ENCODE data around the gene DENND4C. TPM values are rescaled to one million over a fixed set of nuclear protein-coding genes. Genes with fewer than 3 reads are reported as not detected.

The DENND4C gene
- total RNA-seq, 2 donors from 2014 or later = 81.1 to 88.2 TPM

GRCh38 chr9:19320495-19320894 is 90.0 kb downstream of the DENND4C start:
- Histone ChIP-seq H3K9me3 (no peaks in the 10 kb centered on the region), H3K27ac (no peak overlapping the region), H3K36me3 (peaks cover 4% of the 10 kb centered on the region), H3K4me1 (ENCODE audit: control insufficient read depth in 1 of 2, low read depth in 2 of 2) (no peaks in the 10 kb centered on the region), H3K4me3 (no peak overlapping the region), H3K27me3 (replicated peaks; ENCODE audit: insufficient read depth) (no peaks in the 10 kb centered on the region)
- TF ChIP-seq CTCF (IDR thresholded peaks at IDR 0.05) = no peak
- DNase-seq (ENCODE audit: low spot score) (no peak), ATAC-seq (ENCODE audit: insufficient number of reproducible peaks, low FRiP score, low read depth) (no peak)

DNA sequence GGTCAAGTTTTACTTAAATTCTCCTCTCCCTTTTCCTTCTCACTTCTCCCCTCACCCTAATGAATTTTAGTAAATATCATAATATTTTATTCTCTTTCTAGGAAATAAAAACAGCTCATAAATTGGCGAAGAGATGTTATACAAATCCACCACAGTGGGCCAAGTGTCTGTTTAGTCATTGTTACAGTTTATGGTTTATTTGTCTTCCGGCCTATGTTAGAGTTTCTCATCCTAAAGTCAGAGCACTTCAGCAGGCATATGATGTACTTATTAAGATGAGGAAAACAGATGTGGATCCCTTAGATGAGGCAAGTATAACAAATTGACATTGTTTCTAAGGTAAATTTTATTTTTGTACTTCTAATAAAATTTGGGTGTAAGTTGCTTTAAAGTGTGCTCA is 101.4 kb downstream of the DENND4C start:
- Histone ChIP-seq H3K36me3 (peaks cover 15% of the 10 kb centered on the region), H3K4me1 (ENCODE audit: control insufficient read depth in 1 of 2, low read depth in 2 of 2) (no peaks in the 10 kb centered on the region), H3K9me3 (no peaks in the 10 kb centered on the region), H3K27me3 (replicated peaks; ENCODE audit: insufficient read depth) (no peaks in the 10 kb centered on the region), H3K27ac (no peak overlapping the region), H3K4me3 (no peak overlapping the region)
- no peak for TF ChIP-seq CTCF (IDR thresholded peaks at IDR 0.05)
- no peak for DNase-seq (ENCODE audit: low spot score)
- no peak for ATAC-seq (ENCODE audit: insufficient number of reproducible peaks, low FRiP score, low read depth)

- H3K27ac ChIP-seq = no peak overlapping the region
- H3K36me3 ChIP-seq = peaks cover 10% of the 10 kb centered on the region
- TF ChIP-seq CTCF (IDR thresholded peaks at IDR 0.05) = no peak
- H3K4me3 ChIP-seq = no peak overlapping the region
- ATAC-seq (ENCODE audit: insufficient number of reproducible peaks, low FRiP score, low read depth) (no peak), DNase-seq (ENCODE audit: low spot score) (no peak)
- H3K27me3 ChIP-seq (replicated peaks; ENCODE audit: insufficient read depth) = no peaks in the 10 kb centered on the region
- H3K9me3 ChIP-seq = no peaks in the 10 kb centered on the region
- H3K4me1 ChIP-seq (ENCODE audit: control insufficient read depth in 1 of 2, low read depth in 2 of 2) = no peaks in the 10 kb centered on the region
Observed at GRCh38 chr9:19336166-19336565, 105.7 kb downstream of the DENND4C start.

DNA sequence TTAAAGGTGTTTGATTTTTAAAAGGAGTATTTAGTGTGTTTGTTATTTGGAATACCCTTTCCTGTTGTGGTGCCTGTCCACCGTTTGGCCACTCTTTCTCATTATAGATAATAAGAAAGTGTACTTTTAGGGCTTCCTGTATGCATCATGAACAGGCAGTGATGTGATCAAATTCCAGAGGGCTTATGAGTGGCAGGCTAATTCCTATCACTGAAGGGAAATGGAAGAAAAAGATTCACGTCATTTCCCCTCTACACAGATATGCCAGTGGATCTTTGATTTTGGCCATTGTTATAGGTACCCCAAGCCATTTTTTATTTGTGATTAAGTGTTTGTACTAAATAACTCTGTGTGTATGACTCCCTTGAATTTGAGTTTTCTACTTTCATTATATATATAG is 112.5 kb downstream of the DENND4C start:
- TF ChIP-seq CTCF (IDR thresholded peaks at IDR 0.05) = no peak
- H3K9me3 ChIP-seq = no peaks in the 10 kb centered on the region
- no peak for ATAC-seq (ENCODE audit: insufficient number of reproducible peaks, low FRiP score, low read depth)
- no peak overlapping the region for H3K4me3 ChIP-seq
- H3K27ac ChIP-seq = no peak overlapping the region
- H3K4me1 ChIP-seq (ENCODE audit: control insufficient read depth in 1 of 2, low read depth in 2 of 2) = no peaks in the 10 kb centered on the region
- peaks cover 19% of the 10 kb centered on the region for H3K36me3 ChIP-seq
- no peaks in the 10 kb centered on the region for H3K27me3 ChIP-seq (replicated peaks; ENCODE audit: insufficient read depth)
- DNase-seq (ENCODE audit: low spot score) = no peak

DNA sequence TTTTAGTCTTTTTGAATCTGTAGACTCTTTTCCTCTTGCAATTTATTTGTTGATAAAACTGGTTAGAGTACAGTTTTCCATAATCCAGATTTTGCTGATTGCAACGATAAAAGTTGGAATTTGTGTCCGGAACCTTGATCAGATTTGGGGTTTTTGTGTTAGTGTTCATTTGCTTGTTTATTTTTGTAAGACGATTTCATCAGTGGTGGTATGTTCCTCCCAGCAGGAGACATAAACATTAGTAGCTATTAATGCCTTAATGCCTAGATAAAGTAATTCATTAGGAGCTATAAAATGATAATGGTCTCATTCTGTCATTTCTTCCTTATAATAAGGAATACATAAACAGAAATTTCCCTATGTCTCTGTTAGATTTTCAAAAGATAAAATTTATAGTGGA is 128.2 kb downstream of the DENND4C start:
- no peak for TF ChIP-seq CTCF (IDR thresholded peaks at IDR 0.05)
- H3K4me3 ChIP-seq = no peak overlapping the region
- ATAC-seq (ENCODE audit: insufficient number of reproducible peaks, low FRiP score, low read depth) (no peak), DNase-seq (ENCODE audit: low spot score) (no peak)
- no peak overlapping the region for H3K27ac ChIP-seq
- H3K36me3 ChIP-seq = peaks cover 32% of the 10 kb centered on the region
- no peaks in the 10 kb centered on the region for H3K27me3 ChIP-seq (replicated peaks; ENCODE audit: insufficient read depth)
- no peaks in the 10 kb centered on the region for H3K9me3 ChIP-seq
- H3K4me1 ChIP-seq (ENCODE audit: control insufficient read depth in 1 of 2, low read depth in 2 of 2) = no peaks in the 10 kb centered on the region

Data from thoracic aorta (tissue), 2 donors.